Fibroblast of lung (primary cell): Measurements from ENCODE around the gene TYRO3. TPM values are rescaled to one million over a fixed set of nuclear protein-coding genes. Genes with fewer than 3 reads are reported as not detected.

Experiments
- DNase-seq, 2 donors: peaks; one replicate each; pipeline versions ENCODE4 v3.0.0 to v3.0.0-alpha.2; 2010; ENCODE audit warnings: low read depth in 2 of 2
- H2AFZ ChIP-seq: 2 replicates; pipeline ENCODE4 v1.5.1; 2012; ENCODE audit warnings: low read length, control low read depth, inconsistent platforms
- H3K27ac ChIP-seq: 2 replicates; pipeline ENCODE4 v1.5.1; 2011; ENCODE audit warnings: low read length, control low read depth; ENCODE audit not compliant: insufficient read depth
- H3K27me3 ChIP-seq: 2 replicates; pipeline ENCODE4 v1.5.1; 2011; ENCODE audit warnings: mild to moderate bottlenecking, low read length; ENCODE audit not compliant: control insufficient read depth, insufficient read depth
- H3K36me3 ChIP-seq: 2 replicates; pipeline ENCODE4 v1.5.1; 2011; ENCODE audit warnings: low read length; ENCODE audit not compliant: control insufficient read depth, insufficient read depth
- H3K4me1 ChIP-seq: 2 replicates; pipeline ENCODE4 v1.5.1; 2011; ENCODE audit warnings: low read length; ENCODE audit not compliant: control insufficient read depth, insufficient read depth; ENCODE audit errors: extremely low read depth
- H3K4me2 ChIP-seq: 2 replicates; pipeline ENCODE4 v1.5.1; 2011; ENCODE audit warnings: low read length, control low read depth; ENCODE audit not compliant: insufficient read depth; ENCODE audit errors: extremely low read depth
- H3K4me3 ChIP-seq, 4 experiments: fragments of 200-600 bp in 1 of 4; sonication (generic) in 1 of 4; replicated peaks in 1 of 4; 2 replicates each; pipeline ENCODE4 v1.5.1; 2011 to 2016; ENCODE audit warnings: low read length in 4 of 4, low read depth in 3 of 4, mild to moderate bottlenecking in 3 of 4, control low read depth in 2 of 4, inconsistent platforms in 1 of 4, mixed read lengths in 1 of 4; ENCODE audit not compliant: insufficient read depth in 1 of 4; ENCODE audit errors: control extremely low read depth in 1 of 4
- H3K79me2 ChIP-seq: 2 replicates; pipeline ENCODE4 v1.5.1; 2012; ENCODE audit warnings: mild to moderate bottlenecking, low read length, inconsistent platforms; ENCODE audit not compliant: control insufficient read depth, insufficient read depth
- H3K9ac ChIP-seq: 2 replicates; pipeline ENCODE4 v1.5.1; 2011; ENCODE audit warnings: mild to moderate bottlenecking, low read length, control low read depth; ENCODE audit not compliant: insufficient read depth
- H3K9me3 ChIP-seq: 2 replicates; pipeline ENCODE4 v1.5.1; 2012; ENCODE audit warnings: low read depth, low read length; ENCODE audit not compliant: control insufficient read depth, insufficient read depth
- H4K20me1 ChIP-seq: 2 replicates; pipeline ENCODE4 v1.5.1; 2011; ENCODE audit warnings: low read length; ENCODE audit not compliant: control insufficient read depth, insufficient read depth; ENCODE audit errors: extremely low read depth
- EZH2 ChIP-seq: IDR thresholded peaks from 2 replicates; pipeline ENCODE4 v1.5.1; 2012; ENCODE audit warnings: low read length, control low read depth, mild to moderate bottlenecking; ENCODE audit errors: missing control alignments
- polyA plus RNA-seq, 2 donors: library from polyadenylated mRNA; depleted of rRNA in 1 of 2; stranded (reverse) in 1 of 2; unstranded in 1 of 2; fragments of >200 nt; gene quantifications; 2 replicates each; pipeline ENCODE4 v1.2.1, GENCODE V29; 2011 to 2012; ENCODE audit warnings: missing spikeins in 1 of 2
- total RNA-seq: library from RNA; depleted of rRNA; stranded (reverse); fragments of >200 nt; gene quantifications from 2 replicates; pipeline ENCODE4 v1.2.1, GENCODE V29; 2014
- TF ChIP-seq, protein P1 (sequence below), 2 donors: IDR thresholded peaks in 1 of 2; conservative IDR thresholded peaks in 1 of 2; 1 replicate in 1 of 2; 2 replicates in 1 of 2; pipeline ENCODE4 v1.5.1; 2011 to 2012; ENCODE audit warnings: low read length in 2 of 2, control low read depth in 1 of 2, inconsistent platforms in 1 of 2, low read depth in 1 of 2, mild to moderate bottlenecking in 1 of 2

The TYRO3 gene
- total and polyA plus RNA-seq, 2 donors (not counting 1 experiment from before 2014, with no cell fraction given): 9.2 to 14.9 TPM

GRCh38 chr15:41566121-41566885, 7.3 kb downstream of the TYRO3 start:
- H4K20me1 ChIP-seq: no peaks in the 10 kb centered on the region
- H3K27me3 ChIP-seq: no peaks in the 10 kb centered on the region
- H3K9me3 ChIP-seq: no peaks in the 10 kb centered on the region
- no peak for DNase-seq
- no peaks in the 10 kb centered on the region for H3K79me2 ChIP-seq
- peaks cover 3% of the 10 kb centered on the region for H3K4me1 ChIP-seq
- H3K4me2 ChIP-seq: no peak overlapping the region
- H3K36me3 ChIP-seq: no peaks in the 10 kb centered on the region
- H3K9ac ChIP-seq: no peak overlapping the region
- H3K4me3 ChIP-seq: no peak overlapping the region
- TF ChIP-seq EZH2: no peak
- TF ChIP-seq, protein P1, sequence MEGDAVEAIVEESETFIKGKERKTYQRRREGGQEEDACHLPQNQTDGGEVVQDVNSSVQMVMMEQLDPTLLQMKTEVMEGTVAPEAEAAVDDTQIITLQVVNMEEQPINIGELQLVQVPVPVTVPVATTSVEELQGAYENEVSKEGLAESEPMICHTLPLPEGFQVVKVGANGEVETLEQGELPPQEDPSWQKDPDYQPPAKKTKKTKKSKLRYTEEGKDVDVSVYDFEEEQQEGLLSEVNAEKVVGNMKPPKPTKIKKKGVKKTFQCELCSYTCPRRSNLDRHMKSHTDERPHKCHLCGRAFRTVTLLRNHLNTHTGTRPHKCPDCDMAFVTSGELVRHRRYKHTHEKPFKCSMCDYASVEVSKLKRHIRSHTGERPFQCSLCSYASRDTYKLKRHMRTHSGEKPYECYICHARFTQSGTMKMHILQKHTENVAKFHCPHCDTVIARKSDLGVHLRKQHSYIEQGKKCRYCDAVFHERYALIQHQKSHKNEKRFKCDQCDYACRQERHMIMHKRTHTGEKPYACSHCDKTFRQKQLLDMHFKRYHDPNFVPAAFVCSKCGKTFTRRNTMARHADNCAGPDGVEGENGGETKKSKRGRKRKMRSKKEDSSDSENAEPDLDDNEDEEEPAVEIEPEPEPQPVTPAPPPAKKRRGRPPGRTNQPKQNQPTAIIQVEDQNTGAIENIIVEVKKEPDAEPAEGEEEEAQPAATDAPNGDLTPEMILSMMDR (conservative IDR thresholded peaks at IDR 0.05 in 1 of 2, IDR thresholded peaks at IDR 0.05 in 1 of 2; ENCODE audit: low read depth in 1 of 2, low read length in 2 of 2): no peak
- H3K27ac ChIP-seq: no peak overlapping the region
- H2AFZ ChIP-seq: no peak overlapping the region

- no peaks in the 10 kb centered on the region for H3K79me2 ChIP-seq
- TF ChIP-seq, protein P1 (conservative IDR thresholded peaks at IDR 0.05 in 1 of 2, IDR thresholded peaks at IDR 0.05 in 1 of 2; ENCODE audit: low read depth in 1 of 2, low read length in 2 of 2): no peak
- no peak for TF ChIP-seq EZH2
- no peak for DNase-seq
- H3K4me3 ChIP-seq: no peak overlapping the region
- H3K9me3 ChIP-seq: no peaks in the 10 kb centered on the region
- H3K4me2 ChIP-seq: no peak overlapping the region
- H3K36me3 ChIP-seq: no peaks in the 10 kb centered on the region
- H4K20me1 ChIP-seq: no peaks in the 10 kb centered on the region
- H3K4me1 ChIP-seq: peaks cover 3% of the 10 kb centered on the region
- H3K27me3 ChIP-seq: no peaks in the 10 kb centered on the region
- H2AFZ ChIP-seq: no peak overlapping the region
- no peak overlapping the region for H3K9ac ChIP-seq
- no peak overlapping the region for H3K27ac ChIP-seq
These were observed 8.2 kb downstream of the TYRO3 start for GRCh38 chr15:41567261-41567660.

DNA sequence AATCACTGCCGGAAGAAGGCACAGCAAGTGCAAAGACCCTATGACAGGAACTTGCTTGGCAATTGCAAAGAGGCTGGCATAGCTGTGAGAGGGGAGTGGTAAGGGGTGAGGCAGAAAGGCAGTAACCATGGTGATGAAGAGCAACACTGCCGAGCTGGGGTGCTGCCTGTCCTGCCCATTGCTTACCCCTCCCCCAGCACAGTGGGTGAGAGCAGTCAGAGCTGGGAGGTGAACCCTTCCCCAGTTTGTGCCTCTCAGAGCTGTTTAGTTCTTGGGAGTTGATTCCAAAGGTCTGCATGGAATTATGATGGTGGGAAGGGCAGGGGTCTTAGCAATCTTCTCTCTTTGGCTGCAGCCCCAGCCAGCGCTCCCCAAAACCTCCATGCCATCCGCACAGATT, 8.8 kb downstream of the TYRO3 start:
- DNase-seq: no peak
- Histone ChIP-seq H3K79me2 (no peaks in the 10 kb centered on the region), H3K9me3 (no peaks in the 10 kb centered on the region), H3K9ac (no peak overlapping the region), H3K27ac (no peak overlapping the region), H3K4me2 (no peak overlapping the region), H3K4me3 (no peak overlapping the region), H4K20me1 (no peaks in the 10 kb centered on the region), H3K36me3 (no peaks in the 10 kb centered on the region), H3K4me1 (no peaks in the 10 kb centered on the region), H3K27me3 (no peaks in the 10 kb centered on the region), H2AFZ (no peak overlapping the region)
- TF ChIP-seq EZH2: no peak
- TF ChIP-seq, protein P1 (conservative IDR thresholded peaks at IDR 0.05 in 1 of 2, IDR thresholded peaks at IDR 0.05 in 1 of 2; ENCODE audit: low read depth in 1 of 2, low read length in 2 of 2): no peak
